Liver (tissue), 9 donors: ENCODE measurements around the gene LRRFIP1. TPM values are rescaled to one million over a fixed set of nuclear protein-coding genes. Genes with fewer than 3 reads are reported as not detected.
A peak's percentile ranks its signal among the peaks of the same experiment; 100 is the strongest.

ENCODE experiments used
- DNase-seq: peaks from one replicate; pipeline ENCODE4 v3.0.0-alpha.2; 2017; ENCODE audit warnings: low spot score
- H3K27ac ChIP-seq, 2 donors: one replicate each; pipeline ENCODE4 v1.7.0; 2013; ENCODE audit warnings: inconsistent platforms in 2 of 2, low read length in 2 of 2, control low read depth in 1 of 2, low read depth in 1 of 2, mild to moderate bottlenecking in 1 of 2
- H3K27me3 ChIP-seq, 4 donors: one replicate each; pipeline versions ENCODE4 v1.6.1 to v1.7.0; 2013; ENCODE audit warnings: low read length in 3 of 4, inconsistent platforms in 1 of 4, mild to moderate bottlenecking in 1 of 4, moderate library complexity in 1 of 4; ENCODE audit not compliant: control insufficient read depth in 4 of 4, insufficient read depth in 4 of 4
- H3K36me3 ChIP-seq, 4 donors: one replicate each; pipeline versions ENCODE4 v1.6.1 to v1.7.0; 2013; ENCODE audit warnings: low read length in 3 of 4, mild to moderate bottlenecking in 3 of 4, low read depth in 1 of 4, moderate library complexity in 1 of 4; ENCODE audit not compliant: control insufficient read depth in 4 of 4, insufficient read depth in 3 of 4
- H3K4me1 ChIP-seq, 4 donors: one replicate each; pipeline versions ENCODE4 v1.6.1 to v1.7.0; 2013; ENCODE audit warnings: low read length in 3 of 4, mild to moderate bottlenecking in 3 of 4, moderate library complexity in 1 of 4; ENCODE audit not compliant: control insufficient read depth in 4 of 4, insufficient read depth in 4 of 4
- H3K4me3 ChIP-seq, 3 donors: one replicate each; pipeline versions ENCODE4 v1.6.1 to v1.7.0; 2013; ENCODE audit warnings: low read length in 3 of 3, control low read depth in 1 of 3, low read depth in 1 of 3, mild to moderate bottlenecking in 1 of 3
- H3K9ac ChIP-seq, 2 donors: one replicate each; pipeline ENCODE4 v1.7.0; 2013; ENCODE audit warnings: low read length in 2 of 2, mild to moderate bottlenecking in 2 of 2, moderate library complexity in 2 of 2, control low read depth in 1 of 2, low read depth in 1 of 2
- H3K9me3 ChIP-seq, 4 donors: one replicate each; pipeline versions ENCODE4 v1.6.1 to v1.7.0; 2013; ENCODE audit warnings: low read length in 3 of 4; ENCODE audit not compliant: control insufficient read depth in 4 of 4
- ATF3 ChIP-seq: IDR thresholded peaks from 2 replicates; pipeline ENCODE4 v1.6.1; 2016; ENCODE audit warnings: antibody characterized with exemption
- EGR1 ChIP-seq, 2 donors: IDR thresholded peaks; 2 replicates each; pipeline ENCODE4 v1.6.1; 2016 to 2018; ENCODE audit warnings: antibody characterized with exemption in 2 of 2, low read depth in 2 of 2
- FOXA1 ChIP-seq: IDR thresholded peaks from 2 replicates; pipeline ENCODE4 v1.6.1; 2016; ENCODE audit warnings: antibody characterized with exemption
- FOXA2 ChIP-seq: IDR thresholded peaks from 2 replicates; pipeline ENCODE4 v1.6.1; 2016; ENCODE audit warnings: antibody characterized with exemption
- GABPA ChIP-seq, 2 donors: IDR thresholded peaks in 1 of 2; conservative IDR thresholded peaks in 1 of 2; 2 replicates each; pipeline ENCODE4 v1.6.1; 2016; ENCODE audit warnings: antibody characterized with exemption in 2 of 2, mild to moderate bottlenecking in 1 of 2, moderate library complexity in 1 of 2
- HNF4A ChIP-seq, 2 donors: conservative IDR thresholded peaks; 2 replicates each; pipeline ENCODE4 v1.6.1; 2016; ENCODE audit warnings: antibody characterized with exemption in 2 of 2, mild to moderate bottlenecking in 2 of 2
- HNF4G ChIP-seq: IDR thresholded peaks from 2 replicates; pipeline ENCODE4 v1.6.1; 2016; ENCODE audit warnings: antibody characterized with exemption
- JUND ChIP-seq, 2 donors: IDR thresholded peaks; 2 replicates each; pipeline ENCODE4 v1.6.1; 2016; ENCODE audit warnings: antibody characterized with exemption in 2 of 2
- MAX ChIP-seq: IDR thresholded peaks from 2 replicates; pipeline ENCODE4 v1.6.1; 2016; ENCODE audit warnings: antibody characterized with exemption
- NR2F2 ChIP-seq: IDR thresholded peaks from 2 replicates; pipeline ENCODE4 v1.6.1; 2016; ENCODE audit warnings: antibody characterized with exemption
- RAD21 ChIP-seq, 2 donors: IDR thresholded peaks; 2 replicates each; pipeline ENCODE4 v1.6.1; 2016; ENCODE audit warnings: antibody characterized with exemption in 2 of 2, mild to moderate bottlenecking in 2 of 2
- RXRA ChIP-seq, 2 donors: IDR thresholded peaks; 2 replicates each; pipeline ENCODE4 v1.6.1; 2017 to 2018; ENCODE audit warnings: antibody characterized with exemption in 2 of 2, mild to moderate bottlenecking in 1 of 2
- SP1 ChIP-seq: IDR thresholded peaks from 2 replicates; pipeline ENCODE4 v1.6.1; 2018; ENCODE audit warnings: antibody characterized with exemption, mild to moderate bottlenecking
- TAF1 ChIP-seq: conservative IDR thresholded peaks from 2 replicates; pipeline ENCODE4 v1.6.1; 2016; ENCODE audit warnings: antibody characterized with exemption, mild to moderate bottlenecking
- YY1 ChIP-seq: IDR thresholded peaks from 2 replicates; pipeline ENCODE4 v1.6.1; 2016; ENCODE audit warnings: antibody characterized with exemption, mild to moderate bottlenecking
- WGBS: extraction: QIAGEN DNeasy Blood & Tissue Kit; methylation state at CpG from one replicate; pipeline ENCODE4 v1.1.7; 2013; 5-methylcytosine and 5-hydroxymethylcytosine counted together
- polyA plus RNA-seq, 2 donors: library from polyadenylated mRNA; stranded (reverse) in 1 of 2; unstranded in 1 of 2; fragments of 200-250 nt in 1 of 2; fragments of >200 nt in 1 of 2; fragmentation: Nextera tagmentation in 1 of 2; extraction: Ambion mirVana in 1 of 2; gene quantifications; one replicate each; pipeline versions ENCODE4 v1.2.1 to v1.2.3, GENCODE V29; 2013 to 2015
- total RNA-seq, 2 donors: library from RNA; depleted of rRNA; stranded (reverse); fragments of >200 nt; gene quantifications; one replicate each; pipeline ENCODE4 v1.2.3, GENCODE V29; 2014
- TF ChIP-seq, protein P1 (sequence below): IDR thresholded peaks from 2 replicates; pipeline ENCODE4 v1.6.1; 2016; ENCODE audit warnings: antibody characterized with exemption, mild to moderate bottlenecking
- TF ChIP-seq, protein P2 (sequence below): fragments of 150-350 bp; IDR thresholded peaks from 2 replicates; pipeline ENCODE4 v1.5.1; 2017; ENCODE audit warnings: improper control_type of control experiment, low read depth, low read length; ENCODE audit not compliant: missing input control
- TF ChIP-seq, protein P3 (sequence below): IDR thresholded peaks from 2 replicates; pipeline ENCODE4 v1.6.1; 2016; ENCODE audit warnings: antibody characterized with exemption
- donor health status: healthy.
- donor health status: healthy.
- donor health status: healthy.
- donor health status: healthy.
- donor health status: healthy.

The LRRFIP1 gene
- total and polyA plus RNA-seq, 4 donors: 13.3 to 56.1 (median 39.1) TPM

- TF ChIP-seq, protein P1, sequence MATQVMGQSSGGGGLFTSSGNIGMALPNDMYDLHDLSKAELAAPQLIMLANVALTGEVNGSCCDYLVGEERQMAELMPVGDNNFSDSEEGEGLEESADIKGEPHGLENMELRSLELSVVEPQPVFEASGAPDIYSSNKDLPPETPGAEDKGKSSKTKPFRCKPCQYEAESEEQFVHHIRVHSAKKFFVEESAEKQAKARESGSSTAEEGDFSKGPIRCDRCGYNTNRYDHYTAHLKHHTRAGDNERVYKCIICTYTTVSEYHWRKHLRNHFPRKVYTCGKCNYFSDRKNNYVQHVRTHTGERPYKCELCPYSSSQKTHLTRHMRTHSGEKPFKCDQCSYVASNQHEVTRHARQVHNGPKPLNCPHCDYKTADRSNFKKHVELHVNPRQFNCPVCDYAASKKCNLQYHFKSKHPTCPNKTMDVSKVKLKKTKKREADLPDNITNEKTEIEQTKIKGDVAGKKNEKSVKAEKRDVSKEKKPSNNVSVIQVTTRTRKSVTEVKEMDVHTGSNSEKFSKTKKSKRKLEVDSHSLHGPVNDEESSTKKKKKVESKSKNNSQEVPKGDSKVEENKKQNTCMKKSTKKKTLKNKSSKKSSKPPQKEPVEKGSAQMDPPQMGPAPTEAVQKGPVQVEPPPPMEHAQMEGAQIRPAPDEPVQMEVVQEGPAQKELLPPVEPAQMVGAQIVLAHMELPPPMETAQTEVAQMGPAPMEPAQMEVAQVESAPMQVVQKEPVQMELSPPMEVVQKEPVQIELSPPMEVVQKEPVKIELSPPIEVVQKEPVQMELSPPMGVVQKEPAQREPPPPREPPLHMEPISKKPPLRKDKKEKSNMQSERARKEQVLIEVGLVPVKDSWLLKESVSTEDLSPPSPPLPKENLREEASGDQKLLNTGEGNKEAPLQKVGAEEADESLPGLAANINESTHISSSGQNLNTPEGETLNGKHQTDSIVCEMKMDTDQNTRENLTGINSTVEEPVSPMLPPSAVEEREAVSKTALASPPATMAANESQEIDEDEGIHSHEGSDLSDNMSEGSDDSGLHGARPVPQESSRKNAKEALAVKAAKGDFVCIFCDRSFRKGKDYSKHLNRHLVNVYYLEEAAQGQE: no peak
- no peak for TF ChIP-seq YY1
- TF ChIP-seq MAX: no peak
- TF ChIP-seq TAF1: no peak
- no peak for TF ChIP-seq ATF3
- TF ChIP-seq HNF4A (conservative IDR thresholded peaks at IDR 0.05): no peak
- no peak for TF ChIP-seq FOXA1
- TF ChIP-seq, protein P2, sequence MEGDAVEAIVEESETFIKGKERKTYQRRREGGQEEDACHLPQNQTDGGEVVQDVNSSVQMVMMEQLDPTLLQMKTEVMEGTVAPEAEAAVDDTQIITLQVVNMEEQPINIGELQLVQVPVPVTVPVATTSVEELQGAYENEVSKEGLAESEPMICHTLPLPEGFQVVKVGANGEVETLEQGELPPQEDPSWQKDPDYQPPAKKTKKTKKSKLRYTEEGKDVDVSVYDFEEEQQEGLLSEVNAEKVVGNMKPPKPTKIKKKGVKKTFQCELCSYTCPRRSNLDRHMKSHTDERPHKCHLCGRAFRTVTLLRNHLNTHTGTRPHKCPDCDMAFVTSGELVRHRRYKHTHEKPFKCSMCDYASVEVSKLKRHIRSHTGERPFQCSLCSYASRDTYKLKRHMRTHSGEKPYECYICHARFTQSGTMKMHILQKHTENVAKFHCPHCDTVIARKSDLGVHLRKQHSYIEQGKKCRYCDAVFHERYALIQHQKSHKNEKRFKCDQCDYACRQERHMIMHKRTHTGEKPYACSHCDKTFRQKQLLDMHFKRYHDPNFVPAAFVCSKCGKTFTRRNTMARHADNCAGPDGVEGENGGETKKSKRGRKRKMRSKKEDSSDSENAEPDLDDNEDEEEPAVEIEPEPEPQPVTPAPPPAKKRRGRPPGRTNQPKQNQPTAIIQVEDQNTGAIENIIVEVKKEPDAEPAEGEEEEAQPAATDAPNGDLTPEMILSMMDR: no peak
- TF ChIP-seq EGR1 (IDR thresholded peaks at IDR 0.05; ENCODE audit: low read depth in 2 of 2): peak in 1 of 2 donors; percentile 17
- TF ChIP-seq NR2F2: peak; percentile 63
- peak in 1 of 2 donors; percentile 5 for TF ChIP-seq RAD21 (IDR thresholded peaks at IDR 0.05)
- TF ChIP-seq JUND (IDR thresholded peaks at IDR 0.05): no peak
- TF ChIP-seq RXRA (IDR thresholded peaks at IDR 0.05): peak in 1 of 2 donors; percentile 45
- TF ChIP-seq SP1: no peak
- no peak for TF ChIP-seq FOXA2
- TF ChIP-seq HNF4G: no peak
- no peak for TF ChIP-seq GABPA (IDR thresholded peaks at IDR 0.05 in 1 of 2, conservative IDR thresholded peaks at IDR 0.05 in 1 of 2)
- TF ChIP-seq, protein P3, sequence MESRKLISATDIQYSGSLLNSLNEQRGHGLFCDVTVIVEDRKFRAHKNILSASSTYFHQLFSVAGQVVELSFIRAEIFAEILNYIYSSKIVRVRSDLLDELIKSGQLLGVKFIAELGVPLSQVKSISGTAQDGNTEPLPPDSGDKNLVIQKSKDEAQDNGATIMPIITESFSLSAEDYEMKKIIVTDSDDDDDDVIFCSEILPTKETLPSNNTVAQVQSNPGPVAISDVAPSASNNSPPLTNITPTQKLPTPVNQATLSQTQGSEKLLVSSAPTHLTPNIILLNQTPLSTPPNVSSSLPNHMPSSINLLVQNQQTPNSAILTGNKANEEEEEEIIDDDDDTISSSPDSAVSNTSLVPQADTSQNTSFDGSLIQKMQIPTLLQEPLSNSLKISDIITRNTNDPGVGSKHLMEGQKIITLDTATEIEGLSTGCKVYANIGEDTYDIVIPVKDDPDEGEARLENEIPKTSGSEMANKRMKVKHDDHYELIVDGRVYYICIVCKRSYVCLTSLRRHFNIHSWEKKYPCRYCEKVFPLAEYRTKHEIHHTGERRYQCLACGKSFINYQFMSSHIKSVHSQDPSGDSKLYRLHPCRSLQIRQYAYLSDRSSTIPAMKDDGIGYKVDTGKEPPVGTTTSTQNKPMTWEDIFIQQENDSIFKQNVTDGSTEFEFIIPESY: no peak
- WGBS: 71% methylated on average over 10 of the region's 10 CpGs
- H3K27me3 ChIP-seq: no peaks in the 10 kb centered on the region
These were observed 2.1 kb upstream of the LRRFIP1 start for GRCh38 chr2:237625216-237625705.

More at GRCh38 chr2:237625216-237625705, 2.1 kb upstream of the LRRFIP1 start:
- Histone ChIP-seq H3K27ac (peak overlapping the region in 1 of 2 donors; percentile 47), H3K4me3 (no peak overlapping the region), H3K9me3 (no peaks in the 10 kb centered on the region), H3K36me3 (no peaks in the 10 kb centered on the region), H3K4me1 (peaks cover 0 to 8% (median 6%) of the 10 kb centered on the region in 4 donors), H3K9ac (no peak overlapping the region)
- DNase-seq: no peak
